OCI-LY3 (cell line): Measurements from ENCODE around the gene OR7C2.

ENCODE experiments used
- H2AFZ ChIP-seq: fragments of 200-600, 300-600 bp; shearing (Covaris generic); 2 replicates; pipeline ENCODE4 v1.6.0; 2014; ENCODE audit warnings: antibody characterized with exemption, low read depth, low read length
- H3K27ac ChIP-seq: fragments of 200-600, 300-600 bp; sonication (generic); 2 replicates; pipeline ENCODE4 v1.5.1; 2014; ENCODE audit warnings: mild to moderate bottlenecking, low read length, moderate library complexity, mixed read lengths
- H3K27me3 ChIP-seq: fragments of 200-600, 300-600 bp; sonication (generic); 2 replicates; pipeline ENCODE4 v1.6.1; 2014; ENCODE audit warnings: low read depth, low read length, mixed read lengths
- H3K36me3 ChIP-seq: fragments of 200-600, 300-600 bp; sonication (generic); replicated peaks from 2 replicates; pipeline ENCODE3; 2014; ENCODE audit warnings: low read depth, low read length, mixed read lengths
- H3K4me1 ChIP-seq: fragments of 300-600, 200-600 bp; sonication (generic); 2 replicates; pipeline ENCODE4 v1.6.1; 2014; ENCODE audit warnings: low read length, mixed read lengths
- H3K4me2 ChIP-seq: fragments of 200-600, 300-600 bp; sonication (generic); 2 replicates; pipeline ENCODE4 v1.6.1; 2014; ENCODE audit warnings: low read length, mixed read lengths
- H3K4me3 ChIP-seq: fragments of 300-600, 200-600 bp; sonication (generic); 2 replicates; pipeline ENCODE4 v1.5.1; 2014; ENCODE audit warnings: antibody characterized with exemption, mild to moderate bottlenecking, low read length, moderate library complexity
- H3K79me2 ChIP-seq: fragments of 300-600, 200-600 bp; shearing (Covaris generic); 2 replicates; pipeline ENCODE4 v1.6.1; 2014; ENCODE audit warnings: mild to moderate bottlenecking, low read length, mixed read lengths
- H3K9ac ChIP-seq: fragments of 300-600, 200-600 bp; shearing (Covaris generic); 2 replicates; pipeline ENCODE4 v1.6.0; 2014; ENCODE audit warnings: mild to moderate bottlenecking, low read length, moderate library complexity
- H3K9me3 ChIP-seq: fragments of 200-600, 300-600 bp; shearing (Covaris generic); 2 replicates; pipeline ENCODE4 v1.6.1; 2014; ENCODE audit warnings: low read length, mixed read lengths; ENCODE audit not compliant: insufficient read depth
- H4K20me1 ChIP-seq: fragments of 200-600, 300-600 bp; sonication (generic); 2 replicates; pipeline ENCODE4 v1.6.1; 2016; ENCODE audit warnings: low read length, mixed read lengths; ENCODE audit not compliant: insufficient read depth
- CTCF ChIP-seq: fragments of 200-600, 300-600 bp; sonication (generic); IDR thresholded peaks from 2 replicates; pipeline ENCODE4 v1.5.1; 2014; ENCODE audit warnings: antibody characterized with exemption, low read length, low read depth
- EZH2phosphoT487 ChIP-seq: fragments of 200-600 bp; shearing (Covaris generic); IDR thresholded peaks from 2 replicates; pipeline ENCODE4 v1.6.1; 2018; ENCODE audit warnings: antibody characterized with exemption, mixed run types, low read depth

The OR7C2 gene

GRCh38 chr19:14954071-14954655, 12.9 kb downstream of the OR7C2 start:
- TF ChIP-seq CTCF (no peak), EZH2phosphoT487 (no peak)

GRCh38 chr19:14957464-14957863, 16.2 kb downstream of the OR7C2 start:
- Histone ChIP-seq H3K27ac (no peak overlapping the region), H3K36me3 (no peaks in the 10 kb centered on the region), H3K4me1 (no peaks in the 10 kb centered on the region), H3K9ac (no peak overlapping the region), H3K79me2 (no peaks in the 10 kb centered on the region), H3K27me3 (no peaks in the 10 kb centered on the region), H3K4me3 (no peak overlapping the region), H3K9me3 (peaks cover 22% of the 10 kb centered on the region), H4K20me1 (no peaks in the 10 kb centered on the region), H2AFZ (no peak overlapping the region), H3K4me2 (no peak overlapping the region)
- TF ChIP-seq EZH2phosphoT487 (no peak), CTCF (no peak)

More at GRCh38 chr19:14954071-14954655, 12.9 kb downstream of the OR7C2 start:
- Histone ChIP-seq H3K27me3 (no peaks in the 10 kb centered on the region), H3K9ac (no peak overlapping the region), H4K20me1 (no peaks in the 10 kb centered on the region), H3K79me2 (no peaks in the 10 kb centered on the region), H3K4me2 (no peak overlapping the region), H3K4me1 (no peaks in the 10 kb centered on the region), H3K36me3 (no peaks in the 10 kb centered on the region), H3K27ac (no peak overlapping the region), H3K9me3 (peaks cover 4% of the 10 kb centered on the region; the same call in 1 of the 2 replicates), H2AFZ (no peak overlapping the region), H3K4me3 (no peak overlapping the region)

GRCh38 chr19:14959263-14959662, 18.0 kb downstream of the OR7C2 start:
- Histone ChIP-seq H3K4me1 (no peaks in the 10 kb centered on the region), H3K27ac (no peak overlapping the region), H3K9ac (no peak overlapping the region), H3K27me3 (no peaks in the 10 kb centered on the region), H2AFZ (no peak overlapping the region), H3K4me2 (no peak overlapping the region), H3K4me3 (no peak overlapping the region), H3K79me2 (no peaks in the 10 kb centered on the region), H3K9me3 (peaks cover 22% of the 10 kb centered on the region), H4K20me1 (no peaks in the 10 kb centered on the region), H3K36me3 (no peaks in the 10 kb centered on the region)
- TF ChIP-seq CTCF (no peak), EZH2phosphoT487 (no peak)

GRCh38 chr19:14961956-14962685, 20.8 kb downstream of the OR7C2 start:
- Histone ChIP-seq H3K9me3 (peaks cover 22% of the 10 kb centered on the region), H2AFZ (no peak overlapping the region), H3K4me1 (no peaks in the 10 kb centered on the region), H3K27me3 (no peaks in the 10 kb centered on the region), H3K27ac (no peak overlapping the region), H3K36me3 (no peaks in the 10 kb centered on the region), H3K79me2 (no peaks in the 10 kb centered on the region), H3K9ac (no peak overlapping the region), H4K20me1 (no peaks in the 10 kb centered on the region), H3K4me2 (no peak overlapping the region), H3K4me3 (no peak overlapping the region)
- no peak for TF ChIP-seq EZH2phosphoT487
- no peak for TF ChIP-seq CTCF
